GM23338 (cell line): ENCODE measurements around the gene TNFAIP8L1. TPM values are rescaled to one million over a fixed set of nuclear protein-coding genes. Genes with fewer than 3 reads are reported as not detected.

Source experiments
- ATAC-seq: fragments of 200-7000 bp; cut with Tn5 transposase; 3 replicates; pipeline ENCODE4 v1.9.1; 2020
- DNase-seq: peaks from one replicate; pipeline ENCODE4 v3.0.0-alpha.2; 2015; ENCODE audit warnings: low spot score
- H2AFZ ChIP-seq: fragments of 200-600 bp; sonication (generic); 2 replicates; pipeline ENCODE4 v1.8.0; 2016; ENCODE audit warnings: antibody characterized with exemption, mild to moderate bottlenecking, moderate library complexity
- H3F3A ChIP-seq: fragments of 200-600 bp; sonication (generic); replicated peaks from 2 replicates; pipeline ENCODE4 v1.8.0; 2017; ENCODE audit warnings: antibody characterized with exemption, mixed run types, low read depth
- H3K27ac ChIP-seq: fragments of 200-600 bp; sonication (generic); 2 replicates; pipeline ENCODE4 v1.6.1; 2016; ENCODE audit warnings: low read depth
- H3K27me3 ChIP-seq: fragments of 200-600 bp; sonication (generic); 2 replicates; pipeline ENCODE4 v1.8.0; 2016; ENCODE audit warnings: mild to moderate bottlenecking, mixed run types, moderate library complexity; ENCODE audit not compliant: insufficient read depth
- H3K36me3 ChIP-seq: fragments of 200-600 bp; sonication (generic); 2 replicates; pipeline ENCODE4 v1.8.0; 2016; ENCODE audit warnings: mild to moderate bottlenecking; ENCODE audit not compliant: insufficient read depth
- H3K4me1 ChIP-seq: fragments of 200-600 bp; sonication (generic); 2 replicates; pipeline ENCODE4 v1.8.0; 2016; ENCODE audit warnings: mild to moderate bottlenecking, moderate library complexity; ENCODE audit not compliant: insufficient read depth
- H3K4me2 ChIP-seq: fragments of 200-600 bp; sonication (generic); 2 replicates; pipeline ENCODE4 v1.7.1; 2017; ENCODE audit warnings: mixed run types
- H3K4me3 ChIP-seq: fragments of 200-600 bp; sonication (generic); 2 replicates; pipeline ENCODE4 v1.6.1; 2016; ENCODE audit warnings: mixed run types
- H3K79me2 ChIP-seq: fragments of 200-600 bp; sonication (generic); replicated peaks from 2 replicates; pipeline ENCODE4 v1.8.0; 2017; ENCODE audit warnings: mild to moderate bottlenecking; ENCODE audit not compliant: insufficient read depth
- H3K9me2 ChIP-seq: fragments of 200-600 bp; sonication (generic); 2 replicates; pipeline ENCODE4 v1.8.0; 2017; ENCODE audit not compliant: insufficient read depth
- H4K20me1 ChIP-seq: fragments of 200-600 bp; sonication (generic); replicated peaks from 2 replicates; pipeline ENCODE4 v1.8.0; 2017; ENCODE audit warnings: mild to moderate bottlenecking; ENCODE audit not compliant: insufficient read depth
- H3K27ac Mint-ChIP-seq: 2 replicates; pipeline ENCODE4 v1.8.0; 2020; ENCODE audit warnings: inconsistent platforms, mild to moderate bottlenecking, moderate library complexity, mixed read lengths
- H3K27me3 Mint-ChIP-seq: 3 replicates; pipeline ENCODE4 v1.8.0; 2022; ENCODE audit warnings: low read depth, mild to moderate bottlenecking, moderate library complexity, mixed read lengths, inconsistent platforms; ENCODE audit not compliant: insufficient read depth, poor library complexity
- H3K36me3 Mint-ChIP-seq: 3 replicates; pipeline ENCODE4 v1.8.0; 2021; ENCODE audit warnings: low read depth, mild to moderate bottlenecking, inconsistent platforms, moderate library complexity, mixed read lengths
- H3K4me1 Mint-ChIP-seq: 3 replicates; pipeline ENCODE4 v1.8.0; 2020; ENCODE audit warnings: mild to moderate bottlenecking, inconsistent platforms, mixed read lengths
- H3K4me3 Mint-ChIP-seq: 3 replicates; pipeline ENCODE4 v1.8.0; 2021; ENCODE audit warnings: moderate library complexity, mild to moderate bottlenecking, inconsistent platforms, mixed read lengths
- H3K9me3 Mint-ChIP-seq: 3 replicates; pipeline ENCODE4 v1.8.0; 2020; ENCODE audit warnings: moderate library complexity, mild to moderate bottlenecking, inconsistent platforms, mixed read lengths
- CREB1 ChIP-seq: fragments of 250-450 bp; sonication (Bioruptor Pico); IDR thresholded peaks from 2 replicates; pipeline ENCODE4 v1.5.0; 2020; ENCODE audit warnings: low read depth, mild to moderate bottlenecking, moderate library complexity
- EZH2 ChIP-seq: fragments of 200-600 bp; sonication (generic); IDR thresholded peaks from one replicate; pipeline ENCODE4 v1.8.0; 2017; ENCODE audit warnings: antibody characterized with exemption, mild to moderate bottlenecking, low read depth; ENCODE audit not compliant: unreplicated experiment
- EZH2phosphoT487 ChIP-seq: fragments of 200-600 bp; sonication (generic); IDR thresholded peaks from one replicate; pipeline ENCODE4 v1.8.1; 2018; ENCODE audit warnings: antibody characterized with exemption; ENCODE audit not compliant: unreplicated experiment
- NANOG ChIP-seq: IDR thresholded peaks from 2 replicates; pipeline ENCODE4 v1.6.1; 2016; ENCODE audit warnings: antibody characterized with exemption, borderline replicate concordance
- POLR2AphosphoS5 ChIP-seq: IDR thresholded peaks from 2 replicates; pipeline ENCODE4 v1.6.1; 2016; ENCODE audit warnings: antibody characterized with exemption, low read depth
- polyA plus RNA-seq: library from polyadenylated mRNA; unstranded; fragments of >200 nt; fragmentation: Nextera tagmentation; extraction: Ambion mirVana; gene quantifications from 2 replicates; pipeline ENCODE4 v1.2.1, GENCODE V29; 2016
- total RNA-seq: library from RNA; depleted of rRNA; stranded (reverse); fragments of >200 nt; shearing (Covaris generic); gene quantifications from 2 replicates; pipeline ENCODE4 v1.2.3, GENCODE V29; 2014
- TF ChIP-seq, protein P1 (sequence below), 2 experiments: fragments of 200-600 bp in 1 of 2; sonication (generic) in 1 of 2; conservative IDR thresholded peaks; 2 replicates each; pipeline versions ENCODE4 v1.5.1 to v1.6.1; 2016 to 2017; ENCODE audit warnings: antibody characterized with exemption in 2 of 2, low read depth in 2 of 2, mild to moderate bottlenecking in 2 of 2, moderate library complexity in 1 of 2

TNFAIP8L1 gene
- total and polyA plus RNA-seq, 2 experiments from 2014 or later = 2.7 to 4.1 TPM

DNA sequence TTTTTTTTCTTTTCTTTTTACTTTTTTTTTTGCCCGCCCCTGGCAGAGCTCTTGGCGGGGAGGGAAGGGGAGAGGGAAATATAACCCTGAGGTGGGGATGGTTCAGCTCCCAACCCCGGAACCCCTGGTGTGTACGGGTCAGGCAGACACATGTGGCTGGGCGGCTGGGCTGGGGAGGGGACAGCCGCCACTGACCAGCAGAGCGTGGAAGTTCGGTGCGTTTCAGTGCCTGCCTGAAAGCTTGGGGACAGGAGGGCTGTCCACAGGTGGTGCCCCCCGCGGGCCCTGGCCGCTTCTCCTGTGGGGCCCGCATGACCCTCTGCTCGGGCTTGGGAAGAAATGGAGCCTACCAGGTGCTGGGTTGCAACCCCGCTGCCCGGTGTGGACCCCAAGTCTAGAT, 36.0 kb downstream of the TNFAIP8L1 start:
- Mint-ChIP-seq H3K27ac (no peak overlapping the region), H3K36me3 (peaks cover 3% of the 10 kb centered on the region; the same call in 2 of the 3 replicates), H3K27me3 (peaks cover 19% of the 10 kb centered on the region), H3K4me3 (no peak overlapping the region), H3K9me3 (peaks cover 2% of the 10 kb centered on the region; the same call in 1 of the 3 replicates), H3K4me1 (peaks cover 15% of the 10 kb centered on the region)
- Histone ChIP-seq H3K9me2 (no peaks in the 10 kb centered on the region), H3F3A (peaks cover 27% of the 10 kb centered on the region; the same call in 1 of the 2 replicates), H4K20me1 (peaks cover 2% of the 10 kb centered on the region; the same call in 1 of the 2 replicates), H3K4me2 (no peak overlapping the region), H3K36me3 (no peaks in the 10 kb centered on the region), H3K4me1 (0 out of 2 replicates have a peak, but pooled peaks cover 4% of the 10 kb centered on the region), H2AFZ (no peak overlapping the region), H3K4me3 (no peak overlapping the region), H3K27me3 (no peaks in the 10 kb centered on the region), H3K27ac (no peak overlapping the region), H3K79me2 (no peaks in the 10 kb centered on the region)
- DNase-seq (no peak), ATAC-seq (no peak)
- TF ChIP-seq EZH2phosphoT487 = no peak
- no peak for TF ChIP-seq CREB1 (CRISPR knock-in tag)
- TF ChIP-seq, protein P1, sequence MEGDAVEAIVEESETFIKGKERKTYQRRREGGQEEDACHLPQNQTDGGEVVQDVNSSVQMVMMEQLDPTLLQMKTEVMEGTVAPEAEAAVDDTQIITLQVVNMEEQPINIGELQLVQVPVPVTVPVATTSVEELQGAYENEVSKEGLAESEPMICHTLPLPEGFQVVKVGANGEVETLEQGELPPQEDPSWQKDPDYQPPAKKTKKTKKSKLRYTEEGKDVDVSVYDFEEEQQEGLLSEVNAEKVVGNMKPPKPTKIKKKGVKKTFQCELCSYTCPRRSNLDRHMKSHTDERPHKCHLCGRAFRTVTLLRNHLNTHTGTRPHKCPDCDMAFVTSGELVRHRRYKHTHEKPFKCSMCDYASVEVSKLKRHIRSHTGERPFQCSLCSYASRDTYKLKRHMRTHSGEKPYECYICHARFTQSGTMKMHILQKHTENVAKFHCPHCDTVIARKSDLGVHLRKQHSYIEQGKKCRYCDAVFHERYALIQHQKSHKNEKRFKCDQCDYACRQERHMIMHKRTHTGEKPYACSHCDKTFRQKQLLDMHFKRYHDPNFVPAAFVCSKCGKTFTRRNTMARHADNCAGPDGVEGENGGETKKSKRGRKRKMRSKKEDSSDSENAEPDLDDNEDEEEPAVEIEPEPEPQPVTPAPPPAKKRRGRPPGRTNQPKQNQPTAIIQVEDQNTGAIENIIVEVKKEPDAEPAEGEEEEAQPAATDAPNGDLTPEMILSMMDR (conservative IDR thresholded peaks at IDR 0.05; ENCODE audit: low read depth in 2 of 2) = no peak

DNA sequence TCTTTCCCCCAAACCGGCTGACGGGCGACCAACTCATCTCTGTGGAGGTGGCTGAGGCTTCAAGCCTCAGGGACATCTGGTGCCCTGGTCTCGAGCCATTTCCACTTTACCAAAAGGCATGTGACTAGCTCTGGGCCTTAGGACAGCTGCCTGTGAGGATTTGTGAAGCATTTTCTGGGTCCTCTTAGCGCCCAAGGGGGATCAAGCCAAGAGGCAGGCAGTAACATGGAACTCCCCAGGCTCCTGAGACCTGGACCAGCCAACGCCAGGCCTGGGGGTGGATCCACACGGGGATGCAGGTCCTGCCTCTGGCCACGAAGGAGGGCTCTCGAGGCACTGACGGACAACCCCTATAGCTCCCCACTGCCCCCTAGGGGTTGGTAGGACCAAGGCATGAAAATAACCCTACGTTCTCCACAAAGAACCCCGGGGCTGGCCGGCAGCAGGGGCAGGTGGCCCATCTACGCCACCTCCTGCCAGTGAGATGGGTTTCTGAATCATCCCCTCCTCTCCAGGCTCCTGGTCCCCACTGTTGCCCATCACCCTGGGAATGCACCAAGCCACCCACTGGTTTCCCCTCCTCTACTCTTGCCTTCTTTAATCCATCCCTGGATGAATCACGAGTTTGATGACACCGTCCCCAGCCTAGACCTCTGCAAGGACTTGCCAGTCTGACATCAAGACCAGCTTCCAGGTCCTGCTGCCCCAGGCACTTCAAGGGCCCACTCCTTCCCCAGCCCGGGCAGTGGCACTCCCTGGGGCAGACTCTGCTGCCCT, 37.8 kb downstream of the TNFAIP8L1 start:
- Histone ChIP-seq H3K27me3 (no peaks in the 10 kb centered on the region), H3F3A (peaks cover 16% of the 10 kb centered on the region; the same call in 1 of the 2 replicates), H3K36me3 (peaks cover 3% of the 10 kb centered on the region; the same call in 1 of the 2 replicates), H3K79me2 (no peaks in the 10 kb centered on the region), H2AFZ (no peak overlapping the region), H3K9me2 (no peaks in the 10 kb centered on the region), H3K4me1 (0 out of 2 replicates have a peak, but pooled peaks cover 4% of the 10 kb centered on the region), H3K4me3 (no peak overlapping the region), H3K4me2 (0 out of 2 replicates have a peak overlapping the region, but pooled peaks have one; percentile 43), H4K20me1 (peaks cover 2% of the 10 kb centered on the region; the same call in 1 of the 2 replicates), H3K27ac (peak overlapping the region; percentile 76; the same call in 1 of the 2 replicates)
- peak; percentile 62 for ATAC-seq
- H3K4me3 Mint-ChIP-seq = peak overlapping the region; percentile 47; the same call in 2 of the 3 replicates
- H3K36me3 Mint-ChIP-seq = peaks cover 5% of the 10 kb centered on the region; the same call in 2 of the 3 replicates
- peak; percentile 96 for DNase-seq
- peaks cover 2% of the 10 kb centered on the region; the same call in 1 of the 3 replicates for H3K9me3 Mint-ChIP-seq
- peaks cover 15% of the 10 kb centered on the region for H3K4me1 Mint-ChIP-seq
- H3K27ac Mint-ChIP-seq = peak overlapping the region; percentile 77; the same call in 1 of the 2 replicates
- TF ChIP-seq POLR2AphosphoS5 (no peak), EZH2phosphoT487 (no peak), EZH2 (no peak), NANOG (no peak)
- TF ChIP-seq, protein P1 (conservative IDR thresholded peaks at IDR 0.05; ENCODE audit: low read depth in 2 of 2) = peak; percentile 82
- H3K27me3 Mint-ChIP-seq = peaks cover 19% of the 10 kb centered on the region
